Skeletal muscle satellite cell (primary cell): ENCODE measurements around the gene MPHOSPH8.
"Not testable (repeated sequence)": the region's sequence is repeated elsewhere in the genome, so short reads cannot be mapped to it uniquely, and the experiment has no call there.

Experiments used
- H3K27me3 ChIP-seq: 2 replicates; pipeline ENCODE4 v1.7.0; 2013; ENCODE audit warnings: low read length; ENCODE audit not compliant: control insufficient read depth, insufficient read depth
- H3K36me3 ChIP-seq: 2 replicates; pipeline ENCODE4 v1.7.0; 2013; ENCODE audit warnings: mild to moderate bottlenecking, control low read depth, low read length; ENCODE audit not compliant: insufficient read depth
- H3K4me1 ChIP-seq: 2 replicates; pipeline ENCODE4 v1.7.0; 2013; ENCODE audit warnings: low read length; ENCODE audit not compliant: control insufficient read depth, insufficient read depth
- H3K4me2 ChIP-seq: 2 replicates; pipeline ENCODE4 v1.7.0; 2013; ENCODE audit warnings: mild to moderate bottlenecking, low read length
- H3K4me3 ChIP-seq: 2 replicates; pipeline ENCODE4 v1.7.0; 2013; ENCODE audit warnings: low read length
- H3K9ac ChIP-seq: 2 replicates; pipeline ENCODE4 v1.7.0; 2013; ENCODE audit warnings: mild to moderate bottlenecking, low read depth, low read length, moderate library complexity
- H3K9me3 ChIP-seq: replicated peaks from 2 replicates; pipeline ENCODE4 v1.7.0; 2013; ENCODE audit warnings: mild to moderate bottlenecking, control low read depth, low read length

The MPHOSPH8 gene

DNA sequence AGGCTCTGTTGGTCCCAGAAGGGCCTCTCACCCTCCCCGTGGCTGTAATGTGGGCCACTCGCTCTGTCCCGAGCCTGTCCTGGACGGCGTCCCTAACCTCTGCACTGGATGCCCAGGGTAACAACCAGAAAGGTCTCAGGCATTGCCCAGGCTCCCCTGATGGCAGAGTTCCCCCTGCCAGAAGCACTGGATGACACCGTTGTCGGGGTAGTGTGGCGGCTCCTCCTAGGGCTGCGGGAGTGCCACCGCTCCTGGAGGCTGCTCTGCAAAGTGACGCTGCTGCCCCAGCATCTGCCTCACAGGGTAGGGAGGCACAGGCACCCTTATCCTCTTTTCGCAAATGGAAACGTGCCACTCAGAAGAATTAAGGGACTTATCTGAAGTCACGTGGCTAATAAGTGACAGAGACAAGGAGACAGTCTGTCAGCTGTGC, 32.0 kb downstream of the MPHOSPH8 start:
- Histone ChIP-seq H3K9me3 (no peaks in the 10 kb centered on the region), H3K4me2 (no peak overlapping the region), H3K4me3 (no peak overlapping the region), H3K4me1 (no peaks in the 10 kb centered on the region), H3K27me3 (no peaks in the 10 kb centered on the region), H3K36me3 (peaks cover 70% of the 10 kb centered on the region), H3K9ac (no peak overlapping the region)

DNA sequence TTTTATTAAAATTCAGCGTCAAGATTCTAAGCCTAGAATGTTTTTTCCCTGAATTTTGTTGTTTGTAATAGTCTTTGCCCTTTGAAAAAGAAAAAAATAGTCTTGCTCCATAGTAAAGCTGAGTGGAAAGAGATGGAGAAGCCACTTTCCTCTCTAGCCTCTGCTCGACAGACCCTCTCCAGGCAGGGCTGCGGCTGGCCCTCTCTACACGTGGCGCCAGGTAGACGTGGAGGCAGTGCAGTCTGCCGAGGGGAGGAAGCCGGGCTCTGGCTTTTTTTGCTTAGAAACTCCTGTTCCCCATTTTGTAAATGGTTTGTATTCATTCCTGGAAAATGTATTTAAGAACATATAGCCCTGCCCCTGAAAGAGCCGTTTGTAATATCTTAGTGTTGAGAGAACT, 35.3 kb downstream of the MPHOSPH8 start:
- H3K4me3 ChIP-seq: no peak overlapping the region
- H3K4me2 ChIP-seq: no peak overlapping the region
- no peaks in the 10 kb centered on the region for H3K9me3 ChIP-seq
- H3K27me3 ChIP-seq: no peaks in the 10 kb centered on the region
- no peak overlapping the region for H3K9ac ChIP-seq
- H3K4me1 ChIP-seq: no peaks in the 10 kb centered on the region
- H3K36me3 ChIP-seq: peaks cover 80% of the 10 kb centered on the region

DNA sequence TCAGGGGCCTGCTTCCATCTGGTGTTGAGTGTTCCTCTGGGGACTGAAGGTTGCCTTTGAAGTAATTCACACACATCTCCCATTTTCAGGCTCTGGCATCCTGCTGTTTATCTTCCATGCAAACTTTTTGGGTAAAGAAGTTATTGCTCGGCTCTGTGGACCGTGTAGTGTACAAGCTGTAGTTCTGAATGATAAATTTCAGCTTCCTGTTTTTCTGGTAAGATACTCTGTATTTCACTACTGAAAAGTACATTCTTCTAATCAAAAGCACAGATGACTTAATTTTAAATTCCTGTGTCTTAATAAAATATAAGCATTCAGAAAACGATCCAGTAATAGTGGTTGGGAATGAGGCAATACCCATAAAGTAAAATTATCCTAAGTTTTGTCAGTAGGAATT, 36.7 kb downstream of the MPHOSPH8 start:
- H3K36me3 ChIP-seq: peaks cover 85% of the 10 kb centered on the region
- no peak overlapping the region for H3K4me2 ChIP-seq
- no peaks in the 10 kb centered on the region for H3K4me1 ChIP-seq
- no peak overlapping the region for H3K4me3 ChIP-seq
- no peaks in the 10 kb centered on the region for H3K27me3 ChIP-seq
- no peaks in the 10 kb centered on the region for H3K9me3 ChIP-seq
- no peak overlapping the region for H3K9ac ChIP-seq

- Histone ChIP-seq H3K4me1 (peaks cover 6% of the 10 kb centered on the region), H3K4me3 (no peak overlapping the region), H3K9me3 (no peaks in the 10 kb centered on the region), H3K4me2 (no peak overlapping the region), H3K36me3 (peaks cover 77% of the 10 kb centered on the region), H3K27me3 (no peaks in the 10 kb centered on the region), H3K9ac (no peak overlapping the region)
These were observed 39.5 kb downstream of the MPHOSPH8 start for GRCh38 chr13:19672990-19673389.

DNA sequence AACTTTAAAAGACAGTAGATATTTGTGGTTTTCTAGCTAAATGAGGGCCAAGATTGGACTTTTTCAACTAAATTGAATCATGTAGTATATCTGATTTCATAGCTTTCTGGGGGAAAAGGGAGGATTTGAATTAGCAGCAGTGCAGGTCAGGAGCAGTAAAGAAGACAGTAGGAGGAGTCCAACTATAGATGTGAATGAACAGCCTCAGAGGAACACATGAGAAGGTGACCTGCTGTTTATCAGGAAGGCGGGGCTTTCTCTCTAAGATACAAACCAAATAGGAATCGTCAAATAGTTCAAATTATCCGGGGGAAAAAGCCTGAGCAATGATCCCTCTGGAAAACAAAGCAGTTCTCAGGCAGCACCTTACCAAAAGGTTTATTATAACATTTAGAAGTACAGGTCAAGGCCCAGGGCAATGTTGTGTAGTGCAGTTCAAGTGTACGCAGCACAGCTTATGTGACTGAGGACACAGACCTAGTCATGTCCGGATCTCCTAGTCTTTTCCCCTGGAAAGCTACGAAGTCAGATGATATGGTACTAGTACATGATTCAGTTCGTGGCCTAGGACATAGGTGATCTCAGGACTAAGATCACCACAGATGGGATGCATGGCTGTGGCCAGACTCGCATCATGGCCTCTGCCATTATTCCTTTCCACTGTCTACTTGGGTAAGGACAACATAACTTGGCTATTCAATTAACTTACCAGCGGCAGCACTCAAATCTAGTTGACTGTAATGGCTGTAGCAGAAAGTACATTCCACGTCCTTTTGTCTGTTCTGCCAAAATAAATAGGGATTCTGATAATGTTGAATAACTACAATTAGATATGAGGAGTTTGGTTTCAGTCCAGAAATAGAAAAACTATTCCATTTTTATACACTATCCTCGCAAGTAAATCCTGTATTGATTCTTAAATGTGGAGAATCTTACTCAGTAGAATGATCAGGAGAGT, 40.3 kb downstream of the MPHOSPH8 start:
- Histone ChIP-seq H3K4me3 (no peak overlapping the region), H3K36me3 (peaks cover 70% of the 10 kb centered on the region), H3K4me1 (peaks cover 6% of the 10 kb centered on the region), H3K4me2 (no peak overlapping the region), H3K9ac (no peak overlapping the region), H3K9me3 (no peaks in the 10 kb centered on the region), H3K27me3 (no peaks in the 10 kb centered on the region)

- peaks cover 6% of the 10 kb centered on the region for H3K4me1 ChIP-seq
- H3K9me3 ChIP-seq: no peaks in the 10 kb centered on the region
- H3K36me3 ChIP-seq: peaks cover 68% of the 10 kb centered on the region
- no peaks in the 10 kb centered on the region for H3K27me3 ChIP-seq
- H3K4me2 ChIP-seq: no peak overlapping the region
- H3K4me3 ChIP-seq: no peak overlapping the region
- no peak overlapping the region for H3K9ac ChIP-seq
These were observed 41.4 kb downstream of the MPHOSPH8 start for GRCh38 chr13:19674898-19675297.

DNA sequence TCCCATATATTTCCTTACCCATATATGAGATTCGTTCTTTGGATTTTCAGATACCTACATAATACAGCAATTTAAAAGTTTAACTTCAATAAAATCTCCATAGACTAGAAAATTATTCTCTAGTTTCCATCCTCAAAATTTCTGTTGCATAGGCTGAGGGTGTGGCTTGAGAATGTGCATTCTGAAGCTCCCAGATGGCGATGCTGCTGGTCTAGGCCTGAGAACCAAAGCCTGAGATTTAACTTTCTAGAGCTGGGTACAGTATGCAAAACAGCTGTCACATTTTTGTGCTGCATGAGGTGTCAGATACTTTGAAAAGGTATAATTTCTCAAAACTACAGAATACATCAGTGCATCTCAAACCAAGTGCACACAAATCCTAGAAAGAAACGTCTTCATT, 42.7 kb downstream of the MPHOSPH8 start:
- peaks cover 6% of the 10 kb centered on the region for H3K4me1 ChIP-seq
- peaks cover 56% of the 10 kb centered on the region for H3K36me3 ChIP-seq
- no peak overlapping the region for H3K4me3 ChIP-seq
- no peak overlapping the region for H3K4me2 ChIP-seq
- no peaks in the 10 kb centered on the region for H3K27me3 ChIP-seq
- no peak overlapping the region for H3K9ac ChIP-seq
- no peaks in the 10 kb centered on the region for H3K9me3 ChIP-seq

DNA sequence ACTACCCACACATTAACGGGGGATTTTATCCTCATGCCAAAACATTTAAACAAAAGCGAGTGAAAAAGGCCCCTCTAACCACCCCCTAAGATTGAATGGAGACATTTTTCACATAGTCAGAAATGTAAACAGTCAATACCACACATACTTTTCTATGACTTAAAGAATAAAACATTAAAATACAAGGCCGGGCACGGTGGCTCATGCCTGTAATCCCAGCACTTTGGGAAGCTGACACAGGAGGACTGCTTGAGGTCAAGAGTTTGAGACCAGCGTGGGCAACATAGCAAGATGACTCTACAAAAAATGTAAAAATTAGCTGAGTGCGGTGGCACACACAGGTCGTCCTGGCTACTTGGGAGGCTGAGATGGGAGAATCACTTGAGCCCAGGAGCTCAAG, 47.3 kb downstream of the MPHOSPH8 start:
- no peak overlapping the region for H3K4me3 ChIP-seq
- no peak overlapping the region for H3K9ac ChIP-seq
- no peaks in the 10 kb centered on the region for H3K27me3 ChIP-seq
- H3K4me2 ChIP-seq: no peak overlapping the region
- no peaks in the 10 kb centered on the region for H3K9me3 ChIP-seq
- H3K36me3 ChIP-seq: peaks cover 23% of the 10 kb centered on the region
- peaks cover 6% of the 10 kb centered on the region for H3K4me1 ChIP-seq

DNA sequence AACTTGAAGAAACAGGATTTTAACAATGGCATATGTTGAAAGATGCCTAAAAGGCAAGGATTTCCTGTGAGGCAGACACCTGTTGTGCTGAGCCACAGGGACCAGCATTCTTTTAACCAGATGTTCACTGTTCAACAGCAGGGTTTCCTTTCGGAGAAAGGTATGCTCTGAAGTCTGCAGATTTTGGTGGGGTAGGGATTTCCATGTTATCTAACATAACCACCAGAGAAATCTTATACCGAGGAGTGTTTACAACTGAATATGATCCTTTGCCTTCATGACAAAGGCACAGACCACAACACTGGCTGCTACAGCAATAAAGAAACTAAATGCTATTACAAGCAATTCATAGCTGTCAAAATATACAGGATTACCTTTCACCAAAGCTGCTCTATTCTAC, 48.1 kb downstream of the MPHOSPH8 start:
- peaks cover 6% of the 10 kb centered on the region for H3K4me1 ChIP-seq
- no peak overlapping the region for H3K4me2 ChIP-seq
- no peak overlapping the region for H3K4me3 ChIP-seq
- no peak overlapping the region for H3K9ac ChIP-seq
- peaks cover 16% of the 10 kb centered on the region for H3K36me3 ChIP-seq
- no peaks in the 10 kb centered on the region for H3K27me3 ChIP-seq
- no peaks in the 10 kb centered on the region for H3K9me3 ChIP-seq

DNA sequence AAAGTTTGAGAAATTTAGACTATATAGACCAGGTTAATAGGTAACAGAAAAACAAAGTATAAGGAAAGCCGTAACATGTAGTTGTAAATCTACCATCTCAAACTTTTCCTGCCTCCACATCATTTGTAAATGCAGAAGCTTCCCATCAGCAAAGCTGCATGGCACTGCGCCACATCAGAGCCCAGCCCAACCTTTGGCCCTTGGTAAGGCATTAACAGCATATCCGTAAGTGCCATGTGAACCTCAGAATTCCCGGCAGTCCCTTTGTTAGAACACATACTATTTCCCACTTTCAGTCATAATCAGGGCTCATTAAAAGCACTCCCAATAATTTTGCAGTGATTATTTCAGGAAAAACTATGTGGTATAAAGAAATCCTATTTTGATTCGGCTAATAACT, 51.6 kb downstream of the MPHOSPH8 start:
- Histone ChIP-seq H3K9me3 (no peaks in the 10 kb centered on the region), H3K27me3 (no peaks in the 10 kb centered on the region), H3K36me3 (peaks cover 3% of the 10 kb centered on the region), H3K4me3 (no peak overlapping the region), H3K9ac (no peak overlapping the region), H3K4me1 (no peaks in the 10 kb centered on the region), H3K4me2 (no peak overlapping the region)

DNA sequence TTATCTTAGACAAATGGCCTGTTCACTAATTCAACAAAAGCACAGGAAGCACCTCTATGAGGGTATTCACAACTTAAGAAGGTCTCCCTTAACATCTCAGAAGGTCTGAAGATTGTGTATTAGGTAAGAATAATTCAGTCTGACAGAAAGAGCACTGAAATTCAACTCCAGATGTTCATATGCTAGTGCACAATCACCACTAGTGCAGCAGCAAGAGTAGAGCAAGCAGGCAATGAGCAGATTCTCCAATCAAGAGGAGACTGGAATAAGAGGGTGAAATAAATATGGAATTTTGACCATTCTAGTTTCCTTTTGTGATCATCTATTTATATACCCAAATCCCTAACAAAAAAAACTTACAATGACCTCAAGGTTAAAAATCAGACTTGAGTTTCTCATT, 52.0 kb downstream of the MPHOSPH8 start:
- Histone ChIP-seq H3K4me1 (no peaks in the 10 kb centered on the region), H3K4me2 (no peak overlapping the region), H3K9me3 (no peaks in the 10 kb centered on the region), H3K9ac (no peak overlapping the region), H3K36me3 (peaks cover 3% of the 10 kb centered on the region), H3K27me3 (no peaks in the 10 kb centered on the region), H3K4me3 (no peak overlapping the region)

GRCh38 chr13:19691447-19691846, 58.0 kb downstream of the MPHOSPH8 start:
- H3K36me3 ChIP-seq, H3K9ac ChIP-seq, H3K27me3 ChIP-seq: not testable (repeated sequence)

More at GRCh38 chr13:19691447-19691846, 58.0 kb downstream of the MPHOSPH8 start:
- peaks cover 10% of the 10 kb centered on the region for H3K4me1 ChIP-seq
- not testable (repeated sequence) for H3K9me3 ChIP-seq, H3K4me2 ChIP-seq, H3K4me3 ChIP-seq
